ENCODE results near the gene STYX.

GRCh38 chr14:52789118-52789517 lies 59.2 kb downstream of the STYX start:
- TF ChIP-seq, protein P1, sequence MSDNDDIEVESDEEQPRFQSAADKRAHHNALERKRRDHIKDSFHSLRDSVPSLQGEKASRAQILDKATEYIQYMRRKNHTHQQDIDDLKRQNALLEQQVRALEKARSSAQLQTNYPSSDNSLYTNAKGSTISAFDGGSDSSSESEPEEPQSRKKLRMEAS (IDR thresholded peaks at IDR 0.05) = no peak
- TF ChIP-seq ATF2 (IDR thresholded peaks at IDR 0.05; ENCODE audit: low read length) (no peak), POLR2A (IDR thresholded peaks at IDR 0.05; ENCODE audit: control extremely low read depth in 1 of 2, low read depth in 2 of 2, low read length in 2 of 2) (no peak), YY1 (IDR thresholded peaks at IDR 0.05; ENCODE audit: low read depth, low read length) (no peak), TCF12 (IDR thresholded peaks at IDR 0.05; ENCODE audit: low read depth, low read length) (no peak)

Data from H1 (cell line).